GM19467 (cell line): Measurements from ENCODE around the gene RNF6.

Source experiments
- ATAC-seq: cut with Tn5 transposase; IDR thresholded peaks from one replicate; pipeline ENCODE4 v1.9.1; 2021; ENCODE audit warnings: mild to moderate bottlenecking, moderate library complexity; ENCODE audit not compliant: unreplicated experiment

RNF6 gene

GRCh38 chr13:26227166-26227971 lies 5.3 kb upstream of the RNF6 start:
- ATAC-seq: no peak

GRCh38 chr13:26225896-26226617 lies 3.9 kb upstream of the RNF6 start:
- no peak for ATAC-seq

- peak; percentile 34 for ATAC-seq
These were observed 469 bp upstream of the RNF6 start for GRCh38 chr13:26222520-26223046.

GRCh38 chr13:26221399-26221720 lies 754 bp downstream of the RNF6 start:
- ATAC-seq: peak; percentile 18

GRCh38 chr13:26220575-26220974 lies 1.5 kb downstream of the RNF6 start:
- ATAC-seq: no peak

GRCh38 chr13:26219726-26220125 lies 2.4 kb downstream of the RNF6 start:
- ATAC-seq: no peak

- no peak for ATAC-seq
These were observed 6.1 kb downstream of the RNF6 start for GRCh38 chr13:26216042-26216441.

GRCh38 chr13:26213982-26214381 lies 8.1 kb downstream of the RNF6 start:
- no peak for ATAC-seq

GRCh38 chr13:26213345-26213744 lies 8.8 kb downstream of the RNF6 start:
- no peak for ATAC-seq

- no peak for ATAC-seq
These were observed 13.8 kb downstream of the RNF6 start for GRCh38 chr13:26208287-26208686.

GRCh38 chr13:26202365-26202972 lies 19.6 kb downstream of the RNF6 start:
- ATAC-seq: no peak

GRCh38 chr13:26200811-26201210 lies 21.3 kb downstream of the RNF6 start:
- ATAC-seq: no peak

- ATAC-seq: no peak
These were observed 24.0 kb downstream of the RNF6 start for GRCh38 chr13:26198116-26198515.

- no peak for ATAC-seq
These were observed 24.8 kb downstream of the RNF6 start for GRCh38 chr13:26197298-26197697.

GRCh38 chr13:26186995-26187394 lies 35.1 kb downstream of the RNF6 start:
- no peak for ATAC-seq

GRCh38 chr13:26186118-26186870 lies 35.8 kb downstream of the RNF6 start:
- ATAC-seq: peak; percentile 89

- ATAC-seq: no peak
These were observed 36.4 kb downstream of the RNF6 start for GRCh38 chr13:26185720-26186117.

- no peak for ATAC-seq
These were observed 37.3 kb downstream of the RNF6 start for GRCh38 chr13:26184791-26185250.

- no peak for ATAC-seq
These were observed 38.7 kb downstream of the RNF6 start for GRCh38 chr13:26183416-26183815.

GRCh38 chr13:26179344-26179743 lies 42.8 kb downstream of the RNF6 start:
- ATAC-seq: no peak

GRCh38 chr13:26168835-26169234 lies 53.3 kb downstream of the RNF6 start:
- ATAC-seq: no peak
